Cortex of kidney (tissue), 1 donor: ENCODE data around the gene MAP2K4.
"Not testable (repeated sequence)": the region's sequence is repeated elsewhere in the genome, so short reads cannot be mapped to it uniquely, and the experiment has no call there.

ENCODE experiments used
- DNase-seq: peaks from one replicate; lab custom pipeline; 2025; lab: John Stamatoyannopoulos, UW

Gene MAP2K4

DNA sequence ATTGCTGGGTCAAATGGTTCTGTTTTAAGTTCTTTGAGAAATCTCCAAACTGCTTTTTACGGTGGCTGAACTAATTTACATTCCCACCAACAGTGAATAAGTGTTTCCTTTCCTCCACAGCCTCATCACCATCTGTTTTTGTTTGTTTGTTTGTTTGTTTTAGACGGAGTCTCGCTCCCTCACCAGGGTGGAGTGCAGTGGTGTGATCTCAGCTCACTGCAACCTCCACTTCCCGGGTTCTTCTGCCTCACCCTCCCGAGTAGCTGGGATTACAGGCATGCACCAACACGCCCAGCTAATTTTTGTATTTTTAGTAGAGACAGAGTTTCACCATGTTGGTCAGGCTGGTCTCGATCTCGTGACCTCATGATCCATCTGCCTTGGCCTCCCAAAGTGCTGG, 141.5 kb downstream of the MAP2K4 start:
- not testable (repeated sequence) for DNase-seq

GRCh38 chr17:12164085-12164484, 143.4 kb downstream of the MAP2K4 start:
- DNase-seq, result no peak

GRCh38 chr17:12178644-12179330, 158.1 kb downstream of the MAP2K4 start:
- DNase-seq, result no peak

GRCh38 chr17:12180644-12181261, 160.1 kb downstream of the MAP2K4 start:
- no peak for DNase-seq

DNA sequence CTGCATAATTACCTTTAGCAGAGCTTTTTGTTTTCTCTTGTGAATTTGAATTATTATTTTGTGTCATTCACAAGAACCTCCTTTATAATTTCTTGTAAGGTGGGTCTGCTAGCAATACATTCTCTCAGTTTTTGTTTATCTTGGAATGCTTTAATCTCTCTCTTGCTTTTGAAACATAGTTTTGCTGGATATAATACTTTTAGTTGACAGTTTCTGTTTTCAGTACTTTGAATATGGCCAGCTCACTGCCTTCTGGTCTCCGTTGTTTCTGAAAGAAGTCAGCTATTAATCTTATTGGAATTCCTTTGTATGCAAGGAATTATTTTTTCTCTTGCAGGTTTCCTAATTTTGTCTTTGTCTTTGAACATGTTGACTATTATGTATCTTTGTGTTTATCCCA, 167.0 kb downstream of the MAP2K4 start:
- DNase-seq, result no peak

DNA sequence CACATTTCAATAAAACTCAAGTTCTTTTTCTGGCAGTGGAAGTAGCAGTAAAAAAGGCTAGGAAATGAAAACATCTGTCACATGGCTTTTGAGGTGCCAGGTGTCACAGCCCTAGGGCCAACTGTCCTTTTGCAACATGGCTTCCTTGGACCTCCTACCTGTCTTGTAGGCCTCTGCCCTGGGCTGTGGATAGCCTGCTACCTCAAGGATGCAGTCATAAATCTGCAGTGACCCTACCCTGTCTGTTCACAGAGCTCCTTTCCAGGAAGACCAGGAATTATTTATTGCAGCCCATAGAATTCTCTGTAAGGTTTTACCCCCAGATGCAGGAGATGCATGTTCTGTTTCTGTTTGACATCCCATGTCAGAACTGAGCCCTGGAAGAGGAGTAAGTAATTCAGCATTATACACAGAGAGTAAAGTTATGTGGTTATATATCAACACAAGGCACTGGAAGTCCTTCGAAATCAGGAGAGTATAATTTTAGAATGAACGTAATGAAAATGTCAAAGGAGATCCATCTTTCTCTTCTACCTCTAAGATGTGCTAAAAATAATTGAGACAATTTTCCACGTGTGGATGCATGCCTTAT, 172.6 kb downstream of the MAP2K4 start:
- DNase-seq, result no peak
